Pancreas (tissue), 10 donors: ENCODE data around the gene YPEL5. TPM values are rescaled to one million over a fixed set of nuclear protein-coding genes. Genes with fewer than 3 reads are reported as not detected.

ENCODE experiments used
- ATAC-seq, 4 donors: fragments of 200-7000 bp; cut with Tn5 transposase; one replicate each; pipeline versions ENCODE4 v1.8.0 to v1.9.1; 2020; ENCODE audit warnings: mild to moderate bottlenecking in 4 of 4, moderate library complexity in 4 of 4
- DNase-seq, 6 donors: peaks; one replicate each; pipeline ENCODE4 v3.0.0-alpha.2; 2020
- FAIRE-seq: peaks from 2 replicates; lab custom pipeline; 2012; peaks lifted over from hg19 to GRCh38; lab: Jason Lieb, UNC
- H3K27ac ChIP-seq, 4 donors: fragments of 200-600 bp; sonication (generic); 1 replicate in 3 of 4; 2 replicates in 1 of 4; pipeline versions ENCODE4 v1.5.0 to v1.8.0; 2020
- H3K27me3 ChIP-seq, 4 donors: fragments of 200-600 bp; one replicate each; pipeline ENCODE4 v1.8.0; 2021
- H3K36me3 ChIP-seq, 3 donors: fragments of 200-600 bp; sonication (generic) in 1 of 3; one replicate each; pipeline versions ENCODE4 v1.5.0 to v1.8.0; 2020 to 2021
- H3K4me1 ChIP-seq, 3 donors: fragments of 200-600 bp; one replicate each; pipeline ENCODE4 v1.8.0; 2021
- H3K4me3 ChIP-seq, 4 donors: fragments of 200-600 bp; sonication (generic) in 2 of 4; one replicate each; pipeline versions ENCODE4 v1.5.0 to v1.8.0; 2020 to 2021
- H3K9me3 ChIP-seq, 4 donors: fragments of 200-600 bp; one replicate each; pipeline ENCODE4 v1.8.0; 2021
- CTCF ChIP-seq, 4 donors: fragments of 200-600 bp; sonication (generic) in 3 of 4; IDR thresholded peaks; one replicate each; pipeline versions ENCODE4 v1.5.0 to v1.8.0; 2021; ENCODE audit warnings: antibody characterized with exemption in 4 of 4
- WGBS, 2 donors: extraction: QIAGEN DNeasy Blood & Tissue Kit; methylation state at CpG; one replicate each; pipeline ENCODE4 v1.1.7; 2013; 5-methylcytosine and 5-hydroxymethylcytosine counted together
- intact Hi-C, 3 donors: fragments of 100-400 bp; cut with DNase I; formaldehyde crosslinking; loops; one replicate each; pipeline versions ENCODE4 v1.11.1 to v1.14.2; 2022
- polyA plus RNA-seq, 2 donors: library from polyadenylated mRNA; stranded (reverse); fragments of 200-250 nt; gene quantifications; one replicate each; pipeline ENCODE4 v1.2.3, GENCODE V29; 2013
- total RNA-seq, 6 donors: library from RNA; stranded (reverse); fragmentation: NEBNext Ultra II Directional in 4 of 6; extraction: Animal tissue kit (Norgen Biotek cat#: 25700) in 4 of 6; gene quantifications; one replicate each; pipeline versions ENCODE4 v1.2.1 to v1.2.4, GENCODE V29; 2021 to 2023
- donor health status: healthy with polysubstance abuse.
- donor health status: DM: no; HTN: no; CAD: no; lungs with moderate emphysema.
- donor health status: DM: no; HTN: no; CAD: no.
- donor health status: control.
- donor health status: control.
- donor health status: Bipolar disorder and iron deficiency.
- donor health status: DM: yes; HTN: yes; CAD: no.
- donor health status: DM: no; HTN: no; CAD: no.
- donor health status: DM: no; HTN: no; CAD: no.
- donor health status: DM: yes; HTN: yes; CAD: no.

The YPEL5 gene
- total and polyA plus RNA-seq, 8 donors: 20.6 to 53.2 (median 27.1) TPM

- no peaks in the 10 kb centered on the region for H3K27me3 ChIP-seq
- WGBS, 2 donors: no CpG with 5 or more reads among the region's 2 CpGs
- ATAC-seq (no peak), DNase-seq (no peak), FAIRE-seq (no peak)
- no peak for TF ChIP-seq CTCF (IDR thresholded peaks at IDR 0.05)
- H3K4me3 ChIP-seq: no peak overlapping the region
- no peaks in the 10 kb centered on the region for H3K36me3 ChIP-seq
- intact Hi-C loops: loop anchor here in 1 of 3 donors (5.0 kb wide), 1 partner anchor 498 kb away; no protein-coding TSS in a partner anchor
- no peaks in the 10 kb centered on the region for H3K4me1 ChIP-seq
- no peak overlapping the region for H3K27ac ChIP-seq
- H3K9me3 ChIP-seq: no peaks in the 10 kb centered on the region
These were observed 62.4 kb downstream of the YPEL5 start for GRCh38 chr2:30209227-30209626.

Other genes starting within 250 kb of the YPEL5 start
- gene ALK, start 225.4 kb upstream of the YPEL5 start, total RNA-seq: under 1 TPM in 5 of 6 donors, not detected in 1; 0.06 to 0.17 (median 0.09) TPM
- under 1 TPM in 1 of 2 donors, not detected in 1; 0.05 TPM for gene ALK, start 225.4 kb upstream of the YPEL5 start, polyA plus RNA-seq
- 10 to 100 TPM in 2 of 6 donors, 1 to 10 TPM in 4; 5.1 to 26.9 (median 7.4) TPM for gene LBH, start 84.5 kb downstream of the YPEL5 start, total RNA-seq
- 10 to 100 TPM in 1 of 2 donors, 1 to 10 TPM in 1; 4.1 to 12.1 TPM for gene LBH, start 84.5 kb downstream of the YPEL5 start, polyA plus RNA-seq